Measurements from ENCODE around the gene PYGM. TPM values are rescaled to one million over a fixed set of nuclear protein-coding genes. Genes with fewer than 3 reads are reported as not detected.

Gene PYGM
- total RNA-seq, 6 donors from 2014 or later: 1.0 to 3.7 (median 1.5) TPM

GRCh38 chr11:64778223-64778472 lies 18.4 kb upstream of the PYGM start:
- Histone ChIP-seq H3K36me3 (peaks cover 33 to 41% (median 34%) of the 10 kb centered on the region in 4 donors), H3K9me3 (no peaks in the 10 kb centered on the region), H3K4me3 (peak overlapping the region; percentile 91 to 99 (median 96)), H3K4me1 (peaks cover 34 to 50% (median 37%) of the 10 kb centered on the region in 4 donors), H3K27ac (peak overlapping the region; percentile 99 to 100 (median 100)), H3K27me3 (no peaks in the 10 kb centered on the region)
- ATAC-seq (ENCODE audit: low FRiP score in 2 of 2) (peak in 1 of 2 donors; percentile 6), DNase-seq (no peak)
- TF ChIP-seq EP300 (IDR thresholded peaks at IDR 0.05) (no peak), POLR2A (IDR thresholded peaks at IDR 0.05) (no peak), POLR2AphosphoS5 (IDR thresholded peaks at IDR 0.05) (no peak), CTCF (IDR thresholded peaks at IDR 0.05) (no peak)
- WGBS, 2 donors: 1% methylated on average over 14 of the region's 28 CpGs; no CpG with 5 or more reads in 1 of the 2 donors

- peak overlapping the region; percentile 99 to 100 (median 100) for H3K27ac ChIP-seq
- peaks cover 39 to 55% (median 42%) of the 10 kb centered on the region in 4 donors for H3K4me1 ChIP-seq
- no peaks in the 10 kb centered on the region for H3K9me3 ChIP-seq
- H3K27me3 ChIP-seq: no peaks in the 10 kb centered on the region
- WGBS, 2 donors: 0 to 2% methylated on average over 3 to 10 of the region's 98 CpGs
- TF ChIP-seq EP300 (IDR thresholded peaks at IDR 0.05): no peak
- TF ChIP-seq POLR2AphosphoS5 (IDR thresholded peaks at IDR 0.05): peak; percentile 27 to 32
- H3K4me3 ChIP-seq: peak overlapping the region; percentile 91 to 99 (median 96)
- DNase-seq (peak; percentile 86 to 96), ATAC-seq (ENCODE audit: low FRiP score in 2 of 2) (peak; percentile 19 to 43)
- H3K36me3 ChIP-seq: peaks cover 38 to 46% (median 39%) of the 10 kb centered on the region in 4 donors
Measured at GRCh38 chr11:64777449-64778222, 17.9 kb upstream of the PYGM start.

GRCh38 chr11:64776875-64777274 lies 17.1 kb upstream of the PYGM start:
- WGBS, 2 donors: 19 to 32% methylated on average over 3 of the region's 3 CpGs
- ATAC-seq (ENCODE audit: low FRiP score in 2 of 2) (no peak), DNase-seq (no peak)
- Histone ChIP-seq H3K4me3 (peak overlapping the region; percentile 54 to 99 (median 95)), H3K27me3 (no peaks in the 10 kb centered on the region), H3K9me3 (no peaks in the 10 kb centered on the region), H3K36me3 (peaks cover 44 to 54% (median 46%) of the 10 kb centered on the region in 4 donors), H3K27ac (peak overlapping the region; percentile 64 to 100 (median 100)), H3K4me1 (peaks cover 43 to 63% (median 47%) of the 10 kb centered on the region in 4 donors)
- no peak for TF ChIP-seq POLR2AphosphoS5 (IDR thresholded peaks at IDR 0.05)
- no peak for TF ChIP-seq CTCF (IDR thresholded peaks at IDR 0.05)
- TF ChIP-seq EP300 (IDR thresholded peaks at IDR 0.05): no peak
- no peak for TF ChIP-seq POLR2A (IDR thresholded peaks at IDR 0.05)

- TF ChIP-seq EP300 (IDR thresholded peaks at IDR 0.05) (no peak), CTCF (IDR thresholded peaks at IDR 0.05) (no peak), POLR2AphosphoS5 (IDR thresholded peaks at IDR 0.05) (no peak), POLR2A (IDR thresholded peaks at IDR 0.05) (no peak)
- H3K36me3 ChIP-seq: peaks cover 46 to 58% (median 49%) of the 10 kb centered on the region in 4 donors
- peaks cover 45 to 67% (median 51%) of the 10 kb centered on the region in 4 donors for H3K4me1 ChIP-seq
- H3K4me3 ChIP-seq: peak overlapping the region in 3 of 4 donors; percentile 91 to 99 (median 99)
- ATAC-seq (ENCODE audit: low FRiP score in 2 of 2) (no peak), DNase-seq (no peak)
- H3K9me3 ChIP-seq: no peaks in the 10 kb centered on the region
- 60 to 66% methylated on average over 6 of the region's 6 CpGs for WGBS, 2 donors
- peak overlapping the region in 2 of 4 donors; percentile 100 for H3K27ac ChIP-seq
- H3K27me3 ChIP-seq: no peaks in the 10 kb centered on the region
Measured at GRCh38 chr11:64776425-64776824, 16.7 kb upstream of the PYGM start.

GRCh38 chr11:64774144-64774543 lies 14.4 kb upstream of the PYGM start:
- H3K27ac ChIP-seq: peak overlapping the region in 1 of 4 donors; percentile 77
- peaks cover 67 to 81% (median 70%) of the 10 kb centered on the region in 4 donors for H3K36me3 ChIP-seq
- H3K9me3 ChIP-seq: no peaks in the 10 kb centered on the region
- DNase-seq (no peak), ATAC-seq (ENCODE audit: low FRiP score in 2 of 2) (no peak)
- WGBS, 2 donors: 75 to 82% methylated on average over 5 of the region's 5 CpGs
- no peaks in the 10 kb centered on the region for H3K27me3 ChIP-seq
- no peak overlapping the region for H3K4me3 ChIP-seq
- TF ChIP-seq POLR2AphosphoS5 (IDR thresholded peaks at IDR 0.05) (no peak), EP300 (IDR thresholded peaks at IDR 0.05) (no peak), CTCF (IDR thresholded peaks at IDR 0.05) (no peak), POLR2A (IDR thresholded peaks at IDR 0.05) (no peak)
- H3K4me1 ChIP-seq: peaks cover 41 to 62% (median 43%) of the 10 kb centered on the region in 4 donors
